GM18517 (cell line): ENCODE measurements around the gene SND1.
"Not testable (repeated sequence)": the region's sequence is repeated elsewhere in the genome, so short reads cannot be mapped to it uniquely, and the experiment has no call there.

Source experiments
- ATAC-seq: cut with Tn5 transposase; IDR thresholded peaks from one replicate; pipeline ENCODE4 v1.9.1; 2021; ENCODE audit warnings: mild to moderate bottlenecking, moderate library complexity; ENCODE audit not compliant: unreplicated experiment

The SND1 gene

GRCh38 chr7:127900732-127901685 lies 249.0 kb downstream of the SND1 start:
- no peak for ATAC-seq

GRCh38 chr7:127901895-127902703 lies 250.1 kb downstream of the SND1 start:
- no peak for ATAC-seq

DNA sequence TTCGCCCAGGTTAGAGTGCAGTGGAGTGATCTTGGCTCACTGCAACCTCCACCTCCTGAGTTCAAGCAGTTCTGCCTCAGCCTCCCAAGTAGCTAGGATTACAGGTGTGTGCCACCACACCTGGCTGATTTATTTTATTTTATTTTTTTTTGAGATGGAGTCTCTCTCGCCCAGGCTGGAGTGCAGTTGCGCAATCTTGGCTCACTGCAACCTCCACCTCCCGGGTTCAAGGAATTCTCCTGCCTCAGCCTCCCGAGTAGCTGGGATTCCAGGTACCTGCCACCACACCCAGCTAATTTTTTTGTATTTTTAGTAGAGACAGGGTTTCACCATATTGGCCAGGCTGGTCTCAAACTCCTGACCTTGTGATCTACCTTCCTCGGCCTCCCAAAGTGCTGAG lies 250.8 kb downstream of the SND1 start:
- not testable (repeated sequence) for ATAC-seq

DNA sequence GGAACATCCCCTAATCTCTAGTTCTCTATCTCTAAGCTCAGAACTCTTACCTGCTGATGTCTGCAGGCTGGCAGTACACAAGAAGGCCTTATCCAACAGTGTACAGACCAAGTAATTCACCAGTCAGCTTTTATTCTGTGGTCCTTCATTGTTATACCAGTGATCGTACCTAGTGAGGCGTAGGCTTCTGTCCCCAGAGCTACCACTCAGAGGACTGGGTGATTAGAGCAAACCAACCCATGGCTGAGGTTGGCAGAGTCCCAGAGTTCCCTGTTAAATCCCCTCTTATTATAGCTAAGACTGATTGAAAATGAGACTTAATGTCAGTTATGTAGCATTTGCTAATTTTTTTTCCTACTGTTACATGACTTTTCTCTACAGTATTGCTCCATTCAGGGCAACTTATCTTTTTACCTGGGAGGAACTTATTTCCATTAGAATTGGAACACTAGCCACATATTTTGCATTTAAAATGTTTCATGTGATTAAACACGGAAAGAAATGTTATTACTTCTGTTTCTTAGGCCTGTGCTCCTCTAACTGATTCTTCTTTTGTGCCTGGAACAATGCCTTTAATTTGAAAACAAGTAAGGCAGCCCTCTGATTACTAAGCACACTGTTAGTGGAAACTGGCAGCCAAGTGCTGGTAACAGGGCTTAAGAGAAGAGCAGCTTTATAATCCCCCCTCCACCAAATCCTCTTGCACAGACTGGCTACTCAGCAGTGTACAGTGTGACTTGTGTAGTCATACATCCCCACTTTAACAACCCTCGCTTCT lies 252.1 kb downstream of the SND1 start:
- no peak for ATAC-seq

DNA sequence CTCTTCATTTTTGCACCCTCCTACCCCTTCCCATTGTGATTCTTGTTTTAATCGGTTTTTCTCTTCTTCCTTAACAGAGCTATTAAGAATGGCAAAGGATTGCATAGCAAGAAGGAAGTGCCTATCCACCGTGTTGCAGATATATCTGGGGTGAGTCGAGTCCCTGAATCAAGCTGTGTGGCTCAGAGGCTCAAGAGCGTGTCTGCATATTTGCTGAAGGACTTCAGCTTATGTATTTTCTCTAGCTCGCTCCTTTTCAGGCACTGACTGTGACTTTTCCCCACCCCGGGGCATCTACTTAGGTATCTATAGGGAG lies 252.6 kb downstream of the SND1 start:
- ATAC-seq, result no peak

DNA sequence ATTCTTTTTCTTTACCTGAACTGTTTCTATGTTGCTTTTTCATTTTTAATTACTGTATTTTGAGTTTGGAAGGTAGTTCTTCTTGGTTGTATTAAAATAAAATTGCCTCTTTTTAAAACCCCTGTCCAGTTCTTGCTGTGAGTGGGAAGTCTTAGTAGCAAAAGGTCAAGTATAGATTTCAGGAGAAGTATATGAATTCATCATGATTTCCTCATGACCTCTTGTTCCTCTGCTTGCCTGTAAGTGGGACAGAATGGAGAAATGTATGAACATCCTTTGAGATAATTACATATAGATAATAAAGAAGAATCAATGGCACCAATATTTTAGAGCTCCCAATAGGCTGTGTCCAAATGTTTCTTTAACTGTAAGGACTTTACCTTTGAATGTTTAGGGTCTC lies 253.0 kb downstream of the SND1 start:
- ATAC-seq, result no peak

- no peak for ATAC-seq
These were observed 253.7 kb downstream of the SND1 start for GRCh38 chr7:127905491-127906330.

- ATAC-seq, result no peak
These were observed 255.4 kb downstream of the SND1 start for GRCh38 chr7:127907110-127908040.

DNA sequence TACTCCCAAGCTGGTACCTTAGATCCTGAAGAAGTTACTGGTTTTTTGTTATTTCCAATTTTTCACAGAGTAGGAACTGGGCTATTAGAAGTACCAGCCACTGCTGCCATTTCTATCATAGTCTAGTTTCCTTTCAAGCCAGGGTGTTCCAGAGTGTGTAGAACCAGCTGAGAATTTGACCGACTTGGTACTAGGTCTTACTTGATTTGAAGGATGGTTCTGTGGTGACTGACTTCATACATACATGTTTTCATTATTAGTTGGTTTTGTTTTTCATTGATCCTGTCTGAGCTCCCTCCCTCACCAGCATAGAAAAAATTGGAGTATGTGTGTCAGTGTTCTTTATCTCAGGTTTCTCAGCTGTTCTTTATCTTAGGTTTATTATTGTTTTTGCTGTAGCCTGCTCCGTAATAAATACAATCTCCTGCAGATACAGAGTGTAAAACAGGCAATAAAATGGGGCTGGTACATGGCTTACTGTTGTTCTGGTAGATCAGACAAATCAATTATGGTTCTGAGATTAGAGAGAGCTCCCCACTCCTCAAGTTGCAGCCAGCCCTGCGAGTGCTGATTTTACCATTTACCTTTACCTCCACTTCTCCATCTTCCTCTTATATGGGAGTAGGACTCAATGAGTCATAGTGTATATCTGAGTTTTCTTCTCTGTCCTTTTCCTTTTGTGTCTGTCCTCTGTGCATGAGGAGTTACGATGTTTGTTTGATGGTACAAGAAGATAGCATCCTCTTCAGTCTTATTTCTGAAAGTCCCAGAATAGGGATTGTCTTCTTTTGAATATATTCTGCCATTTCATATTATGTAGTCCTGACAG lies 256.6 kb downstream of the SND1 start:
- no peak for ATAC-seq

DNA sequence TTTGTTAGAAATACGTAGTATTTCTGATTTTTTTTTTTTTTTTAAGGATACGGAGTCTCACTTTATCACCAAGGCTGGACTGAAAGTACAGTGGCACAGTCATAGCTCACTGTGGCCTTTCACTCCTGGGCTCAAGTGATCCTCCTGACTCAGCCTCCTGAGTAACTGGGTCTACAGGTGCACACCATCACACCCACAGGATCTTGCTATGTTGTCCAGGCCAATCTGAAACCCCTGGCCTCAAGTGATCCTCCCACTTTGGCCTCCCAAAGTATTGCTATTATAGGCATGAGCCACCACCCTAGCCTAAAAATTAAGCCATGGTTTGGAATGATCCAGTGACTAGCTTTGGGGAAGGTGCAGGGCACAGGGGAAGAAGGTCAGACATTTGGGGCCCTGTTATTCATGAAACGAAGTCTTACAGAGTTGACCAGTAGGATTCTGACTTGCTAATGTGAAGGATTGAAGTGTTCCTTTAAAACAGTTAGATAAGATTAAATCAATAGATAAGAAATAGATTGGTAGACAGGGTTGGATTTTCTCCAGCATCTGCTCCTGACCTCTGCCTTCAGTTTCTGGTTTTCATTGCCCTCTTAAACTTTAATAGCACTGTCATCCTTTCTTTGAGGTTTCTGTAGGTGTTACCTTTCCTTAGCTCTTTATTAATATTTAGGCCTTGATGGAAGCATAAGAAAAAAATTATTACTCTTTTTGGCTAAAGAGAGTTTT lies 257.6 kb downstream of the SND1 start:
- no peak for ATAC-seq

DNA sequence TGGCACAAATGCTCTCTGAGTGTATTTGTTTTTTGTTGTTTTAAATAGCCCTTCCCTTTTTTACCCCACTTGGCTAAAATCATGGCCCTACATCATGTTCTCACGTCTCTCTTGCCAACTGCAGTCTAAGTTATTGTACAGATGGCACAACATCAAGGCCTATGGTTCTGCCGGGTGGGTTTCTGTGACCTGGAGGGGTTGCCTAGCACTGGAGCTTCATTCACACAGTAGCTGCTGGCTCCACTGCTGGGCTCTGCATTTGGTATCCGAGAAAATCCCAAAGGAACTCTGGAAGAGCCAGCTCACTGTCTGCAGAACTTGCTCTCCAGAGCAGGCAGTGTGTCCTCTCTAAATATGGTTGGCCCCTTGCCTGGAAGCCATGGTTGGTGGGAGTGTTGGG lies 258.7 kb downstream of the SND1 start:
- no peak for ATAC-seq

DNA sequence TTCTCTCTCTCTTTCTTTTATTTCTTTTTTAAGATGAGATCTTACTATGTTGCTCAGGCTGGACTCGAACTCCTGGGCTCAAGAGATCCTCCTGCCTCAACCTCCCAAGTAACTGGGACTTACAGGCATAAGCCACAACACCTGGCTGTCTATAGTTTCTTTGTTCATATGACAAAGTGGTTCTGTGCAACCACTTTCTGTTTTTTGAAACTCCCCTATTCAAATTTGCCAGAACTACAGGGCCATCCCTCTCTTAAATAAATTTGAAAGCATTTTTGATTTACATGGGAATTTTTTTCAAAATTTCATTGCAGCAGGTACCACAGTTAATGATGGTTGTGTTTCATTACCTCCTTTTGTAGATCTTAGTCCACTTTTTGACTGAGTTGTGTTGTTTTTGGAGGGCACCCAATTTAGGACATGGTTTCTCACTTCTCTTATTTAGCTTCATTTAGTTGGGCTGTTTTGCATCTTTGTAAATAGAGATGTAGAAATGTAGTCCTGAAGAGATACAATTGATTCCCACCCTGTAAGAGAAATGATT lies 260.0 kb downstream of the SND1 start:
- ATAC-seq, result peak; percentile 92

- no peak for ATAC-seq
These were observed 260.9 kb downstream of the SND1 start for GRCh38 chr7:127912901-127913300.

DNA sequence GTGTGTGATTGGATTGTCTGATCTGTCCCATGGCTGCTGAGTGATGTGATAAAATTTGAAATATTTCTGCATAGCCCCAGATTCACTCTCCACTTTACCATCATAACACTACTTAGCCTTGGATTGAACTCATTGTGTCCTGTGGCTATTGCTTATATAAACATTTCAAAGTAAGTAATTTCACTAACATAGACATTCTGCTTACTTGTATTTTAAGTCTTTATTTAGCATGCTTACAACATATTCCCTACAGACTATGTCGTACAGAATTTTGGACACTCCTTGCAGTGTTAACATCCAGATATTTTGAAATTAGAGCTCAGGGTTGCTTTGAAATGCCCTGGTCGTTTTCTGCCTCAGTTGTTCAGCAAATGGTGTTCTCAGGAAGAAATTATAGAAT lies 261.7 kb downstream of the SND1 start:
- no peak for ATAC-seq

GRCh38 chr7:127914693-127915092 lies 262.7 kb downstream of the SND1 start:
- no peak for ATAC-seq

DNA sequence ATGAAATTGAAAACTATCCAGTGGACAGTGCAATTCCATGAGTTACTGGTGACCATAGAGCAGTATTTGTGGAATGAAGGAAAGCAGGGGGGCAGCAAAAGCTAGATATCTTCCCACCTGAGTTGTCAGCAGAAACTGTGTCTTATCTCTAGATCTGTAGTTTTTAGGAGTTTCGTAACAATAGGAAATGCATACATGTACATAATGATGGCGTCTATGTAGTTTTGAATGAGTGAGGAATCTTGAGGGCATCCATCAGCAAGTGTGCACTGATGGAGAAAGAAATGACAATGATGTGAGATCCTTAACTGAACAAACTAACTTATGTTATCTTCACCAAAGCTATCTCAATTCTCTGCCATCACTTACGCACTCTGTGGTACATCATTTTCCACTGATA lies 264.7 kb downstream of the SND1 start:
- ATAC-seq, result no peak

- no peak for ATAC-seq
These were observed 266.1 kb downstream of the SND1 start for GRCh38 chr7:127918130-127918529.
